ENCODE data around the gene METTL3. TPM values are rescaled to one million over a fixed set of nuclear protein-coding genes. Genes with fewer than 3 reads are reported as not detected.

METTL3 gene
- total and polyA plus RNA-seq, 2 of the 13 experiments (the other 11 are each of a cell fraction or from before 2014, with no cell fraction given): 123 to 130 TPM

DNA sequence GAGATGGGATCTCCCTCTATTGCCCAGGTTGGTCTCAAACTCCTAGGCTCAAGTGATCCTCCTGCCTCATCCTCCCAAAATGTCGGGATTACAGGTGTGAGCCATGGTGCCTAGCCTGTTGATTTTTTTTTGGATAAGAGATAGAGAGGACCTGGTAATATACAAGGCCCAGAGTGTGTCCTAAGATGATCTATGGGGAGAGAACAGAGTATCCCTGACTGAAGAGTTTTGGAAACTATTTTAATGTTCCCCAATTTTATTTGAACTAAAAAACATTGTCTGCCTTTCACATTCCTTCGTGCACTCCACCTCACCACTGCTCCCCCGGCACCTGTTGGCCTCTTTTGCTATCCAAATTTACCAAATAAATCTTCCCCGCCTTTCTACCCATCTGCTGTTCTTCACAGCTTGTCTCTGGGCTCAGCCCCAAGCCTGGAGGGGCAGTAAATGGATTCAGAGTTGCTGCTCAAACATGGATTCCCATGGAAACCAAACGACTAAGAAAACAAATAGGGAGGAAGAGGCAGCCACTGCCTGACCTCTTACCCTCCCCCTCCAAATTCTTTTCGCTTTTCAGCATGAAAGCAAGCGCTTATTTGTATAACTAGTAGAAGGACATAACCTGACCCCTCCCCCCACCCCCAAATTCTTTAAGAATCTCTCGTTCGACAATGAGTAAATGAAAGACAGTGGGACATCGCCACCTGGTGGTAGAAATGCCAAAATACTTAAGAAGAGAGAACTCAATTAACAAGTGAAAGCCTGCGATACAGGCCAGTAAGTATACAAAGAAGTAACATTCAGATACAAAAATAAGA lies 46.2 kb upstream of the METTL3 start (continued):
- peak; percentile 27; the same call in 1 of the 2 replicates for TF ChIP-seq ZNF652 (CRISPR knock-in tag; IDR thresholded peaks at IDR 0.05; ENCODE audit: borderline replicate concordance, low read depth)
- peak; percentile 64 for TF ChIP-seq ZEB1 (IDR thresholded peaks at IDR 0.05; ENCODE audit: insufficient replicate concordance, low read depth)
- TF ChIP-seq ELF3 (CRISPR knock-in tag; IDR thresholded peaks at IDR 0.05): peak; percentile 46; the same call in 1 of the 2 replicates
- TF ChIP-seq, protein P1, sequence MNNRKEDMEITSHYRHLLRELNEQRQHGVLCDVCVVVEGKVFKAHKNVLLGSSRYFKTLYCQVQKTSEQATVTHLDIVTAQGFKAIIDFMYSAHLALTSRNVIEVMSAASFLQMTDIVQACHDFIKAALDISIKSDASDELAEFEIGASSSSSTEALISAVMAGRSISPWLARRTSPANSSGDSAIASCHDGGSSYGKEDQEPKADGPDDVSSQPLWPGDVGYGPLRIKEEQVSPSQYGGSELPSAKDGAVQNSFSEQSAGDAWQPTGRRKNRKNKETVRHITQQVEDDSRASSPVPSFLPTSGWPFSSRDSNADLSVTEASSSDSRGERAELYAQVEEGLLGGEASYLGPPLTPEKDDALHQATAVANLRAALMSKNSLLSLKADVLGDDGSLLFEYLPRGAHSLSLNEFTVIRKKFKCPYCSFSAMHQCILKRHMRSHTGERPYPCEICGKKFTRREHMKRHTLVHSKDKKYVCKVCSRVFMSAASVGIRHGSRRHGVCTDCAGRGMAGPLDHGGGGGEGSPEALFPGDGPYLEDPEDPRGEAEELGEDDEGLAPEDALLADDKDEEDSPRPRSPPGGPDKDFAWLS (CRISPR knock-in tag; IDR thresholded peaks at IDR 0.05; ENCODE audit: borderline replicate concordance): no peak
- TF ChIP-seq, protein P2, sequence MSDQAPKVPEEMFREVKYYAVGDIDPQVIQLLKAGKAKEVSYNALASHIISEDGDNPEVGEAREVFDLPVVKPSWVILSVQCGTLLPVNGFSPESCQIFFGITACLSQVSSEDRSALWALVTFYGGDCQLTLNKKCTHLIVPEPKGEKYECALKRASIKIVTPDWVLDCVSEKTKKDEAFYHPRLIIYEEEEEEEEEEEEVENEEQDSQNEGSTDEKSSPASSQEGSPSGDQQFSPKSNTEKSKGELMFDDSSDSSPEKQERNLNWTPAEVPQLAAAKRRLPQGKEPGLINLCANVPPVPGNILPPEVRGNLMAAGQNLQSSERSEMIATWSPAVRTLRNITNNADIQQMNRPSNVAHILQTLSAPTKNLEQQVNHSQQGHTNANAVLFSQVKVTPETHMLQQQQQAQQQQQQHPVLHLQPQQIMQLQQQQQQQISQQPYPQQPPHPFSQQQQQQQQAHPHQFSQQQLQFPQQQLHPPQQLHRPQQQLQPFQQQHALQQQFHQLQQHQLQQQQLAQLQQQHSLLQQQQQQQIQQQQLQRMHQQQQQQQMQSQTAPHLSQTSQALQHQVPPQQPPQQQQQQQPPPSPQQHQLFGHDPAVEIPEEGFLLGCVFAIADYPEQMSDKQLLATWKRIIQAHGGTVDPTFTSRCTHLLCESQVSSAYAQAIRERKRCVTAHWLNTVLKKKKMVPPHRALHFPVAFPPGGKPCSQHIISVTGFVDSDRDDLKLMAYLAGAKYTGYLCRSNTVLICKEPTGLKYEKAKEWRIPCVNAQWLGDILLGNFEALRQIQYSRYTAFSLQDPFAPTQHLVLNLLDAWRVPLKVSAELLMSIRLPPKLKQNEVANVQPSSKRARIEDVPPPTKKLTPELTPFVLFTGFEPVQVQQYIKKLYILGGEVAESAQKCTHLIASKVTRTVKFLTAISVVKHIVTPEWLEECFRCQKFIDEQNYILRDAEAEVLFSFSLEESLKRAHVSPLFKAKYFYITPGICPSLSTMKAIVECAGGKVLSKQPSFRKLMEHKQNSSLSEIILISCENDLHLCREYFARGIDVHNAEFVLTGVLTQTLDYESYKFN (CRISPR knock-in tag; conservative IDR thresholded peaks at IDR 0.05): peak; percentile 82
- no peak for TF ChIP-seq ADNP (CRISPR knock-in tag; IDR thresholded peaks at IDR 0.05)
- TF ChIP-seq ZNF30 (CRISPR knock-in tag; IDR thresholded peaks at IDR 0.05): no peak
- TF ChIP-seq ZNF552 (CRISPR knock-in tag; IDR thresholded peaks at IDR 0.05; ENCODE audit: borderline replicate concordance): no peak
- peak; percentile 53; the same call in 1 of the 2 replicates for TF ChIP-seq KDM3A (CRISPR knock-in tag; IDR thresholded peaks at IDR 0.05; ENCODE audit: low read depth)
- TF ChIP-seq, protein P3, sequence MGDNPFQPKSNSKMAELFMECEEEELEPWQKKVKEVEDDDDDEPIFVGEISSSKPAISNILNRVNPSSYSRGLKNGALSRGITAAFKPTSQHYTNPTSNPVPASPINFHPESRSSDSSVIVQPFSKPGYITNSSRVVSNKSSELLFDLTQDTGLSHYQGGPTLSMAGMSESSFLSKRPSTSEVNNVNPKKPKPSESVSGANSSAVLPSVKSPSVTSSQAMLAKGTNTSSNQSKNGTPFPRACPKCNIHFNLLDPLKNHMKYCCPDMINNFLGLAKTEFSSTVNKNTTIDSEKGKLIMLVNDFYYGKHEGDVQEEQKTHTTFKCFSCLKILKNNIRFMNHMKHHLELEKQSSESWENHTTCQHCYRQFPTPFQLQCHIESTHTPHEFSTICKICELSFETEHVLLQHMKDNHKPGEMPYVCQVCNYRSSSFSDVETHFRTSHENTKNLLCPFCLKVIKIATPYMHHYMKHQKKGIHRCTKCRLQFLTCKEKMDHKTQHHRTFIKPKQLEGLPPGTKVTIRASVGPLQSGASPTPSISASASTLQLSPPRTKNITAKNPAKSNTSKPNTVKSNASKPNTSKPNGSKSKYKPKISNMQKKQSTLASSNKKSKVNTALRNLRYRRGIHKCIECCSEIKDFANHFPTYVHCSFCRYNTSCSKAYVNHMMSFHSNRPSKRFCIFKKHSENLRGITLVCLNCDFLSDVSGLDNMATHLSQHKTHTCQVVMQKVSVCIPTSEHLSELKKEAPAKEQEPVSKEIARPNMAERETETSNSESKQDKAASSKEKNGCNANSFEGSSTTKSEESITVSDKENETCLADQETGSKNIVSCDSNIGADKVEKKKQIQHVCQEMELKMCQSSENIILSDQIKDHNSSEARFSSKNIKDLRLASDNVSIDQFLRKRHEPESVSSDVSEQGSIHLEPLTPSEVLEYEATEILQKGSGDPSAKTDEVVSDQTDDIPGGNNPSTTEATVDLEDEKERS (CRISPR knock-in tag; IDR thresholded peaks at IDR 0.05): 0 out of 2 replicates have a peak, but pooled peaks have one; percentile 15
- peak; percentile 79; the same call in 1 of the 2 replicates for TF ChIP-seq YEATS2 (CRISPR knock-in tag; IDR thresholded peaks at IDR 0.05; ENCODE audit: borderline replicate concordance)
- peak; percentile 87 for TF ChIP-seq MIXL1 (CRISPR knock-in tag; IDR thresholded peaks at IDR 0.05)
- no peak for TF ChIP-seq PAF1 (CRISPR knock-in tag; IDR thresholded peaks at IDR 0.05)
- TF ChIP-seq REPIN1 (CRISPR knock-in tag; IDR thresholded peaks at IDR 0.05; ENCODE audit: borderline replicate concordance, low read depth): 0 out of 2 replicates have a peak, but pooled peaks have one; percentile 50
- TF ChIP-seq NCOA2 (CRISPR knock-in tag; IDR thresholded peaks at IDR 0.05): peak; percentile 74
- peak; percentile 72; the same call in 1 of the 2 replicates for TF ChIP-seq HMG20B (CRISPR knock-in tag; conservative IDR thresholded peaks at IDR 0.05)
- TF ChIP-seq MEF2D (CRISPR knock-in tag; IDR thresholded peaks at IDR 0.05): peak; percentile 51; the same call in 1 of the 2 replicates
- TF ChIP-seq, protein P4, sequence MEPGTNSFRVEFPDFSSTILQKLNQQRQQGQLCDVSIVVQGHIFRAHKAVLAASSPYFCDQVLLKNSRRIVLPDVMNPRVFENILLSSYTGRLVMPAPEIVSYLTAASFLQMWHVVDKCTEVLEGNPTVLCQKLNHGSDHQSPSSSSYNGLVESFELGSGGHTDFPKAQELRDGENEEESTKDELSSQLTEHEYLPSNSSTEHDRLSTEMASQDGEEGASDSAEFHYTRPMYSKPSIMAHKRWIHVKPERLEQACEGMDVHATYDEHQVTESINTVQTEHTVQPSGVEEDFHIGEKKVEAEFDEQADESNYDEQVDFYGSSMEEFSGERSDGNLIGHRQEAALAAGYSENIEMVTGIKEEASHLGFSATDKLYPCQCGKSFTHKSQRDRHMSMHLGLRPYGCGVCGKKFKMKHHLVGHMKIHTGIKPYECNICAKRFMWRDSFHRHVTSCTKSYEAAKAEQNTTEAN (CRISPR knock-in tag; conservative IDR thresholded peaks at IDR 0.05): no peak
- 0 out of 2 replicates have a peak, but pooled peaks have one; percentile 39 for TF ChIP-seq PPARG (CRISPR knock-in tag; conservative IDR thresholded peaks at IDR 0.05)
- TF ChIP-seq ZMYM4 (CRISPR knock-in tag; IDR thresholded peaks at IDR 0.05): peak; percentile 59
